HG03095 (cell line): ENCODE results near the gene TMEM254.
"Not testable (repeated sequence)": the region's sequence is repeated elsewhere in the genome, so short reads cannot be mapped to it uniquely, and the experiment has no call there.

Experiments
- ATAC-seq: cut with Tn5 transposase; IDR thresholded peaks from one replicate; pipeline ENCODE4 v1.9.1; 2021; ENCODE audit warnings: moderate library complexity; ENCODE audit not compliant: unreplicated experiment

Gene TMEM254

DNA sequence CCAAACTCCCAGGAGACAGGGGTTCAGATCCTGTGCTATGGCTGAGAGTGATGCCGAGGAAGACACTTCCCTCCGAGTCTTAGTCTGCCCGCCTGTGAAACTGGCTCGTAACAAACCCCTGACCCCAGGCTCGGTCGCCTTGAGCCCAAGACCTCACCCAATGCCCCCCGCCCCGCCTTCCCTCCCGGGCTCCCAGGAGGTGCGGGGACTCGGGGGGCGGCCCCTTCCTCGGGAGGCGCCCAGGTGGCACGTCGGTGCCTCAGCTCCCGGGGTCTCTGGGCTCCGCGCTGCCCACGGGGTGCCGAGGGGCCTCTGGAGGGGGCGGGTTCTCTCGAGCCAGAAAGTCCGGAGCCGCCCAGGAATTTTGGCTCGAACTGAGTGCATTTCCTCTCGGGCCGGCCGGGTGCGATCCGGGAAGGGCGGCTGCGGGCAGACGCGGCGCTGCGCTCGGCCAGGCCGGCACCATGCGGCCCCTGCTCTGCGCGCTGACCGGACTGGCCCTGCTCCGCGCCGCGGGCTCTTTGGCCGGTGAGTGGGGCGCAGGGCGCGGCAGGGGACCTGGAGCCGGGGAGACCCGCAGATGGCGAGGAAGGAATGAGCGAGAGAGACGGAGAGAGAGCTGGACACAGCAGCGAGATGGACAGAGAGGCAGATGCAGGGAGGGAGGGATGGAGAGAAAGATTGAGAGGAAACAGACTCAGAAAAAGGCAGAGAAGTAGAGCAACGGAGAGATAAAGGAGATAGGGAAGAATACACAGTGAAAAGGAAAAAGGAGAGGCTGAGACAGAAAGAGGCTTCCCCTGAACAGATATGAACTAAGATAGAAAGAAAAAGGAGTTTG lies 54.1 kb downstream of the TMEM254 start, which contains the start of gene PLAC9:
Gene PLAC9 (plus strand): TSS at position 432 of the 841 bp plus-strand sequence. CDS start 33 bp downstream, at position 465.
- ATAC-seq = no peak

DNA sequence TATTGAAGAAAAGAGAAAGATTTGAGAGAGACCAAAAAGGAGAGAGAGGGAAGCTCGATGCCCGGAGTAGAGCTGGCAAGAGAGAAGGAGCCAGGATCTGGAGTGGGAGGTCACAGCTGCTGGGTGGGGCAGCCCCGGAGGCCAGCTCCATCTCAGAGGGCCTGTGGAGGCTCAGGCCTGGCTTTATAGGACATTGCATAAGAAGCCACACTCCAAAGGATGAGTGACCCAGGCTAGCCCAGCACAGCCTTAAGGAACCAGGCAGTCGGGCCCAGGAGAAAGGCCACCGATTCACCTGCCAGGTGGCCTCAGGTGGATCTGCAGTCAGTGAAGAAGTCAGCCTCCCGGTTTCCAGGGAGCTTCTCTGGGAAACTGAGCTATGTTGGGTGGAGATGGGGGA lies 54.7 kb downstream of the TMEM254 start:
- ATAC-seq = no peak

DNA sequence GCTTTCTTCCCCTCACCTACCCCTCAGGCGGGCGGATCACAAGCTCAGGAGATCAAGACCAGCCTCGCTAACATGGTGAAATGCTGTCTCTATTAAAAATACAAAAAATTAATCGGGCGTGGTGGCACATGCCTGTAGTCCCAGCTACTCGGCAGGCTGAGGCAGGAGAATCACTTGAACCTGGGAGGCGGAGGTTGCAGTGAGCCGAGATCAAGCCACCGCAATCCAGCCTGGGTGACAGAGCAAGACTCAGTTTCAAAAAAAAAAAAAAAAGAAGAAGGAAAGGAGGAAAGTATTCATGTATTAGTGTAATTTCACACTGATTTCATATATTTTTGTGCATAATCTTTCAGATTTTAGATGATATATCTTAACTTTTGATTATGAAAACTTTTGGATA lies 55.2 kb downstream of the TMEM254 start:
- ATAC-seq = not testable (repeated sequence)

DNA sequence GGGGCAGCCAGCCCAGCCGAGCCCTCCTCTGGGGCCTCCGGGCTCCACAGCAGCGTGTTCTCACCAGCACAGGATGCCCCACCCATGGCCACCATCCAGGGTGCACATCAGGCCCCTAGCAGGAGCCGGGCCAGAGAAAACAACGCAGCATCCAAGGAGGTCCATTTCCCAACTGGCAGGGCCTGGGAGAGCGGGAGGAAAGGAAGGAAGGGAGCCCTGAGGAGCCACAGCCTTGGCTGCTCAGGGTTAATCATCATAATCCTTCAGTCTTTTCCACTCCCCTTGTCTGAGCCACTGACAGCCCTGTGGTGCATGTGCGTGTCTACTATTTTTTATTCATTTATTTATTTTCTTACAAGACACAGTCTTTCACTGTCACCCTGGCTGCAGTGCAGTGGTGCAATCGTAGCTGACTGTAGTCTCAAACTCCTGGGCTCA lies 57.7 kb downstream of the TMEM254 start:
- no peak for ATAC-seq

DNA sequence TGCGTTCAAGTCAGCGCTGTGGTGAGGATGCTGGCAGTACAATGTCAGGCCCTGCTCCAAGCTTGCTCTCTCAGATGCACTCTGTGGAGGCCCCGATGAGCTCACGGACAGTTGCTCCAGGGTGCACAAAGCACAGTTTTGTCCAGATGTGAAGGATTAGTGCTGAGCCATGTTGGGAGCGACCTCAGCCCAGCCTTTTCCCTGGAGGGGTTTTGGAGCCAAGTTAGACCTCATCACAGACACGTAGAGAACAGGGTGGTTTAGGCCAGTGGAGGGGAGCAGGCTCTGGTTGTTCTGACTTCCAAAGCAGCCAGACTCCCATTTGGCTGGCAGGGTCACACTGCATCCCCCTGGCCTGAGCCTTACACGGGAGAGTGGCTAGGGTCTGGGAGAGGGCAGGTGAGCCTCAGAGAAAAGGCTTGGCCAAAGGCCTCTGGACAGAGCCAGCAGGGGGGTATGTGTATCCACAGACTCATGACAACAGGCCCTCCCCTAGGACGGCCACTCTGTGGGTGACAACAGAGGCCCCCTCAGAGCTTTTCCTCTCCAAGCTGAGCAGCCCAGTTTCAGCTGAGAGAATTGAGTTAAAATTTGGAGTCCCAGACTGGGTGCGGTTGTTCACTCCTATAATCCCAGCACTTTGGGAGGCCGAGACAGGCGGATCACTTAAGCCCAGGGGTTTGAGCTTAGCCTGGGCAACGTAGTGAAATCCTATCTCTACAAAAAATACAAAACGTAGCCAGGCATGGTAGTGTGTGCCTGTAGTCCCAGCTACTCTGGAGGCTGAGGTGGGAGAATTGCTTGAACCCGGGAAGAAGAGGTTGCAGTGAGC lies 58.8 kb downstream of the TMEM254 start:
- ATAC-seq = no peak

DNA sequence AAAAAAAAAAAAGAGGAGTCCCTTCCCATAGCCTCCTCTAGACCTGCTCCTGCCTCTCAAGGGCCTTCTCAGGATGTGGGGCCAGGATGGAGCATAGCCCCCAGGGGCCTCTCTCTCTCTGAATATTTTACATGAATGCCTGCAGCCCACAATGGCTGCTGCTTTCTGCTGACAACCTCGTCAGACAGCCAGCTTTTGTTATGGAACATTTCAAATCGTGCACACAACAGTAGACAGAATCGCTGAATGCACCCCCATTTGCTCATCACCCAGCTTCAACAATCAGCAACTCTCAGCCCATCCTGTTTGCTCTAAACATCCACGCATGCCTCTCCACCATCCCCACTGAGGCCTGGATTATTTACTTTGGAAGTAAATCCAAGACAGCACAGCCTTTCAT lies 59.5 kb downstream of the TMEM254 start:
- ATAC-seq = no peak

DNA sequence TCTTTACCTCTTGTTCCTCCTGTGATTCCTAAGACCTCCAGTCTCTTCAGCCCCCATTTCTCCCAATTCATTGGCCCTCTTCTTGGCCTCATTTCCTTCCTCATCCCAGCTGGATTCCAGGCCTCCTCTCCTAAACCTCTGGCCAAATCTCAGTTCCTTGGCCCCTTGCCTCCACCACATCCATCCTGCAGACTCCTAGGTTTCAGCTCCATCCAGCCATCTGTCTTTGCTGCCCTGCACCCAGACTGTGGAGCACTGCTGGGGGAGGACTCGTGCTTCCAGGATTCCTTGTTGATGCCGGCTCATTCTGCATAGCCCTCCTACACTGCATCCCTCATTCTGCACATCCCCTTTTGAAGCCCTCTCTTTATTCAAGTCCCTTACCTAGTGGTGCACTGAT lies 60.8 kb downstream of the TMEM254 start:
- no peak for ATAC-seq

DNA sequence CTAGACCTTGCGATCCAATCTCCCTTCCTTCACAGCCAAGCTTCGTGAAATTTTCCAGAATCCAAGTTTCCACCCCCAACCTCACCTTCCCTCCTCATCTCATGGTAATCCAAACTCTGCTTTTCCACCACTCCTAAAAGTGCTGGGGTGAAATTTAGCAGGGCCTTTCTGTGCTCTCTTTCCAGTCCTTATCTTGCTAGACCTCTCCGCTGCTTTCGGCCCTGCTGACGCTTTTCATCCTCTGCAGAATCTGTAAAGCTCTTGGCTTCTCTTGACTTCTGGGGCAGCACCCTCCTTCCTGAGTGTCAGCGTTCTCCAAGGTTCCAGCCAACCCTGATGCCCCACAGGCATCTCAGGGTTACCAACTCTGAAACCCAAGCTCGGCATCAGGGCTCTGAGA lies 61.8 kb downstream of the TMEM254 start:
- no peak for ATAC-seq

DNA sequence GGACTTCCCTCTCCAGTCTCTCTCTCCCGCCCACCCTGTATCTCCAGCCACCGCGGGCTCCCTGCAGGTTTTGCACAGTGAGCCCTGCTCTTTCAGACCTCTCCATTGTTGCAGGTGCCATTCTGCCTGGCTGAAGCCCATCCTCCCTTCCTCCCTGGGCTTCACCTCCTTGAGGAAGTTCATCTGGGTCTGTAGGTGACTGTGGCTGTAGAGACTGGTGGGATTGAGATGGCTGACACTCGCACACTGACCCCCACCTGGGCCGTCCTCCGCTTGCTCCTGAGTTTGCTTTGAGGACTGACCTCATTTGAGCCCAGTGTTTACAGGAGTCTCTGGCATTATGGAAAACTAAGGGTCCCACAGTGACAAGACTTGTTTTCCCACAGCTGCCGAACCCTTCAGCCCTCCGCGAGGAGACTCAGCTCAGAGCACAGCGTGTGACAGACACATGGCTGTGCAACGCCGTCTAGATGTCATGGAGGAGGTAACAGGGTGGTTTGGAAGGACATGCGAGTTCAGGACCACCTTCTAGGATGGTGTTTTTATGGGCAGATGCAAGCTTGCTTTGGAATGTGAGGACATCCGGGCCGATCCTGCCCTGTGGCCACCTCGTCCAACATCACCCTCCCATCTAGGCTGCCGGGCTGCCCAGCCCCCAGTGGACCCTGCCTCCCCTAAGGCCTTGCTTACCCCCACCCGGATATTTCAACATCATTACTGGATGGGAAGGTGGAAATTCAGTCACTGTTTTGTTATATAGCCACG lies 63.4 kb downstream of the TMEM254 start:
- ATAC-seq = no peak
